A549 treated with RU486 at 1 μM for 4 hours (cell line): ENCODE data around the gene DIPK1C. TPM values are rescaled to one million over a fixed set of nuclear protein-coding genes. Genes with fewer than 3 reads are reported as not detected.

Experiments used
- total RNA-seq: library from RNA; stranded (reverse); fragments of 200-300 nt; extraction: Qiagen RNA extraction; gene quantifications from 5 replicates; pipeline ENCODE4 v1.2.3, GENCODE V29; 2022; ENCODE audit warnings: low read depth

Gene DIPK1C
- not detected in 5 replicates for total RNA-seq

GRCh38 chr18:74457043-74457724 is at the start of gene DIPK1C:
Gene DIPK1C, minus strand, starts transcription at chr18:74457308. Its CDS starts 49 bp downstream, at chr18:74457259.

GRCh38 chr18:74495581-74496507 is 38.7 kb upstream of the DIPK1C start, which contains the start of gene CNDP2:
Gene CNDP2, plus strand, starts transcription at chr18:74496363. Its CDS starts 3,611 bp downstream, at chr18:74499974.

Other genes starting within 250 kb of the DIPK1C start
- gene CYB5A, start 165.3 kb downstream of the DIPK1C start, total RNA-seq = 119 to 142 TPM (median 134 TPM) in 5 replicates
- not detected in 5 replicates for gene C18orf63, start 141.5 kb downstream of the DIPK1C start, total RNA-seq
- gene CNDP2, start 39.1 kb upstream of the DIPK1C start, total RNA-seq = 69.4 to 95.1 TPM (median 78.3 TPM) in 5 replicates
- gene CNDP1, start 77.2 kb upstream of the DIPK1C start, total RNA-seq = not detected in 5 replicates
- 2.0 to 2.6 TPM (median 2.6 TPM) in 5 replicates for gene ZNF407, start 140.6 kb upstream of the DIPK1C start, total RNA-seq